IPS-20b (cell line): Measurements from ENCODE around the gene SAYSD1.
A peak's percentile ranks its signal among the peaks of the same experiment; 100 is the strongest.
"Not testable (repeated sequence)": the region's sequence is repeated elsewhere in the genome, so short reads cannot be mapped to it uniquely, and the experiment has no call there.

ENCODE experiments used
- H3K27ac ChIP-seq: one replicate; pipeline ENCODE4 v1.5.1; 2013; ENCODE audit warnings: low read length
- H3K27me3 ChIP-seq: 2 replicates; pipeline ENCODE4 v1.6.1; 2013; ENCODE audit warnings: mild to moderate bottlenecking, low read length, inconsistent platforms; ENCODE audit not compliant: insufficient read depth
- H3K36me3 ChIP-seq: 2 replicates; pipeline ENCODE4 v1.6.1; 2013; ENCODE audit warnings: low read depth, mild to moderate bottlenecking, inconsistent platforms, low read length, moderate library complexity; ENCODE audit not compliant: insufficient read depth
- H3K4me1 ChIP-seq: 2 replicates; pipeline ENCODE4 v1.6.1; 2013; ENCODE audit warnings: mild to moderate bottlenecking, control low read depth, inconsistent platforms, low read length, moderate library complexity; ENCODE audit not compliant: insufficient read depth
- H3K4me3 ChIP-seq: 2 replicates; pipeline ENCODE4 v1.5.1; 2013; ENCODE audit warnings: mild to moderate bottlenecking, low read length, inconsistent platforms
- H3K9ac ChIP-seq: 2 replicates; pipeline ENCODE4 v1.6.1; 2013; ENCODE audit warnings: low read depth, mild to moderate bottlenecking, inconsistent platforms, low read length, moderate library complexity
- H3K9me3 ChIP-seq: 2 replicates; pipeline ENCODE4 v1.6.1; 2013; ENCODE audit warnings: mild to moderate bottlenecking, low read depth, low read length, inconsistent platforms; ENCODE audit not compliant: insufficient read depth

SAYSD1 gene

GRCh38 chr6:39136207-39136606 lies 21.2 kb upstream of the SAYSD1 start:
- H3K27ac ChIP-seq, H3K9ac ChIP-seq, H3K9me3 ChIP-seq, H3K4me3 ChIP-seq, H3K36me3 ChIP-seq, H3K4me1 ChIP-seq, H3K27me3 ChIP-seq: not testable (repeated sequence)

GRCh38 chr6:39134761-39135160 lies 19.8 kb upstream of the SAYSD1 start:
- not testable (repeated sequence) for H3K36me3 ChIP-seq, H3K4me1 ChIP-seq, H3K4me3 ChIP-seq, H3K9me3 ChIP-seq, H3K27me3 ChIP-seq, H3K27ac ChIP-seq, H3K9ac ChIP-seq

GRCh38 chr6:39130691-39131090 lies 15.7 kb upstream of the SAYSD1 start:
- no peaks in the 10 kb centered on the region for H3K36me3 ChIP-seq
- no peak overlapping the region for H3K9ac ChIP-seq
- no peaks in the 10 kb centered on the region for H3K9me3 ChIP-seq
- H3K4me1 ChIP-seq: no peaks in the 10 kb centered on the region
- no peak overlapping the region for H3K27ac ChIP-seq
- no peaks in the 10 kb centered on the region; the same call in 1 of the 2 replicates for H3K27me3 ChIP-seq
- no peak overlapping the region for H3K4me3 ChIP-seq

- Histone ChIP-seq H3K27ac (no peak overlapping the region), H3K9me3 (no peaks in the 10 kb centered on the region), H3K4me1 (no peaks in the 10 kb centered on the region), H3K9ac (no peak overlapping the region), H3K36me3 (no peaks in the 10 kb centered on the region), H3K27me3 (no peaks in the 10 kb centered on the region; the same call in 1 of the 2 replicates), H3K4me3 (no peak overlapping the region)
Observed at GRCh38 chr6:39128832-39129231, 13.8 kb upstream of the SAYSD1 start.

DNA sequence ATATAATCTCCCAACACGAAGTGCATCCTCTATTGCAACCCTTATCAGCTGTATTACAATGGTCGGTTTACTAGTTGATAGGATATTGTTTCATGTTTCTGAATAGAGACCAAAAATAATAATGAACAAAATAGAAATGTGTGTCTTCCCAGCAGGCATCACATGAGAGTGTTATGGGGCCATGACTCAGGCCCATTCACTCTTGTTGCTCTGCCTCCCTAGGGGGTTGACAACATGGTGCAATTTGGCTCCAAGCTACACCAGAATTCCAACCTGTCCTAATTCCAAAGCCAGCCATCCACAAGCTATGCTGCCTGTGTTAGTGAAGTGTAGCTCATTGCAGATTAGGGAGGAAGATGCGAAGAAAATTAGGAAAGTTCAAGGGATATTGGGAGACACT lies 13.1 kb upstream of the SAYSD1 start:
- H3K27me3 ChIP-seq: no peaks in the 10 kb centered on the region; the same call in 1 of the 2 replicates
- no peak overlapping the region for H3K9ac ChIP-seq
- H3K9me3 ChIP-seq: no peaks in the 10 kb centered on the region
- no peaks in the 10 kb centered on the region for H3K36me3 ChIP-seq
- no peak overlapping the region for H3K4me3 ChIP-seq
- H3K27ac ChIP-seq: no peak overlapping the region
- no peaks in the 10 kb centered on the region for H3K4me1 ChIP-seq

DNA sequence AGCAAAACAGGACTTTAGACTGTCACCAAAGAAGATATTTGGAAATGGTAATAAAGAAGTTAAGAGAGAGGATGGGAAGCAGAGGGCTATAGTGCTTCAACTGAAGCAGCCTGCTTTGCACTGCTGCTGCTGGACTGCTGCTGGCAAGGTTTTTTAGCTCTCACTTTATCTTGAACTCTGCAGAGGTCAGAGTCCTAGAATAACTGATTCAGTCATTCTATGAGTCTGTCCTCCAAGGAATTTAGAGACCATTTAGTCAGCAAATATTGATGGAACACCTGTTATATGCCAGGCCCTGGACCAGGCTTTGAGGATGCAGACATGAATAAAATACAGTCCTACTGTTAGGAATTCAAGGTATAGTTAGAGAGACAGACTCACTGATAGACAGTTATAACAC lies 9.1 kb upstream of the SAYSD1 start:
- H3K27me3 ChIP-seq: no peaks in the 10 kb centered on the region; the same call in 1 of the 2 replicates
- no peaks in the 10 kb centered on the region for H3K9me3 ChIP-seq
- no peak overlapping the region for H3K9ac ChIP-seq
- H3K36me3 ChIP-seq: no peaks in the 10 kb centered on the region
- H3K4me1 ChIP-seq: no peaks in the 10 kb centered on the region
- H3K4me3 ChIP-seq: no peak overlapping the region
- H3K27ac ChIP-seq: no peak overlapping the region

GRCh38 chr6:39118921-39119320 lies 3.9 kb upstream of the SAYSD1 start:
- Histone ChIP-seq H3K4me3 (no peak overlapping the region), H3K27ac (no peak overlapping the region), H3K27me3 (peaks cover 7% of the 10 kb centered on the region), H3K9ac (no peak overlapping the region), H3K4me1 (0 out of 2 replicates have a peak, but pooled peaks cover 1% of the 10 kb centered on the region), H3K36me3 (no peaks in the 10 kb centered on the region), H3K9me3 (no peaks in the 10 kb centered on the region)

- no peak overlapping the region for H3K27ac ChIP-seq
- H3K36me3 ChIP-seq: peaks cover 12% of the 10 kb centered on the region
- peaks cover 7% of the 10 kb centered on the region for H3K27me3 ChIP-seq
- H3K4me1 ChIP-seq: peaks cover 7% of the 10 kb centered on the region; the same call in 1 of the 2 replicates
- peak overlapping the region; percentile 81 for H3K4me3 ChIP-seq
- no peaks in the 10 kb centered on the region for H3K9me3 ChIP-seq
- H3K9ac ChIP-seq: peak overlapping the region; percentile 83; the same call in 1 of the 2 replicates
Observed at GRCh38 chr6:39114388-39114703, 640 bp downstream of the SAYSD1 start.

DNA sequence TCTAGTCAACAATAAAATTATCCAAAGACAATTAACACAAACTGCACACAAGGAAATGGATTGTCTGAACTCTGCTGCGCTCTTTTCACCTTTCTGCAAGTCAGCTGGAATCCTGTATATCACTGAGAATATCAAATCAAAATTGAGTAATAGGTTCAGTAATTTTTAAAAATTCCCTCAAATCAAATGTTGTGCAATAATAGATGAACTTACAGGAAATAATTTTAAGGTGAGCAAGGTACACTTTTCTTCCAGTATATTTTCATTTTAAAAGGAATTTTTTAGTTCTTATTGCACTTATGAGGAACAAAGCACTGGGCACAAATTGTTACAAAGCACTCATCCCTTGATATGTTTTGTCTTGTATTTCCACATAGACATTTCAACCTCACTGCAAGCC lies 1.2 kb downstream of the SAYSD1 start:
- no peaks in the 10 kb centered on the region for H3K9me3 ChIP-seq
- peaks cover 7% of the 10 kb centered on the region for H3K27me3 ChIP-seq
- peaks cover 7% of the 10 kb centered on the region; the same call in 1 of the 2 replicates for H3K4me1 ChIP-seq
- H3K36me3 ChIP-seq: peaks cover 18% of the 10 kb centered on the region
- peak overlapping the region; percentile 81 for H3K4me3 ChIP-seq
- H3K9ac ChIP-seq: peak overlapping the region; percentile 83; the same call in 1 of the 2 replicates
- H3K27ac ChIP-seq: no peak overlapping the region

- no peak overlapping the region for H3K27ac ChIP-seq
- peaks cover 18% of the 10 kb centered on the region for H3K36me3 ChIP-seq
- no peak overlapping the region for H3K4me3 ChIP-seq
- H3K9me3 ChIP-seq: no peaks in the 10 kb centered on the region
- no peak overlapping the region for H3K9ac ChIP-seq
- peaks cover 7% of the 10 kb centered on the region; the same call in 1 of the 2 replicates for H3K4me1 ChIP-seq
- H3K27me3 ChIP-seq: peaks cover 7% of the 10 kb centered on the region; the same call in 1 of the 2 replicates
Observed at GRCh38 chr6:39111280-39111679, 3.7 kb downstream of the SAYSD1 start.

DNA sequence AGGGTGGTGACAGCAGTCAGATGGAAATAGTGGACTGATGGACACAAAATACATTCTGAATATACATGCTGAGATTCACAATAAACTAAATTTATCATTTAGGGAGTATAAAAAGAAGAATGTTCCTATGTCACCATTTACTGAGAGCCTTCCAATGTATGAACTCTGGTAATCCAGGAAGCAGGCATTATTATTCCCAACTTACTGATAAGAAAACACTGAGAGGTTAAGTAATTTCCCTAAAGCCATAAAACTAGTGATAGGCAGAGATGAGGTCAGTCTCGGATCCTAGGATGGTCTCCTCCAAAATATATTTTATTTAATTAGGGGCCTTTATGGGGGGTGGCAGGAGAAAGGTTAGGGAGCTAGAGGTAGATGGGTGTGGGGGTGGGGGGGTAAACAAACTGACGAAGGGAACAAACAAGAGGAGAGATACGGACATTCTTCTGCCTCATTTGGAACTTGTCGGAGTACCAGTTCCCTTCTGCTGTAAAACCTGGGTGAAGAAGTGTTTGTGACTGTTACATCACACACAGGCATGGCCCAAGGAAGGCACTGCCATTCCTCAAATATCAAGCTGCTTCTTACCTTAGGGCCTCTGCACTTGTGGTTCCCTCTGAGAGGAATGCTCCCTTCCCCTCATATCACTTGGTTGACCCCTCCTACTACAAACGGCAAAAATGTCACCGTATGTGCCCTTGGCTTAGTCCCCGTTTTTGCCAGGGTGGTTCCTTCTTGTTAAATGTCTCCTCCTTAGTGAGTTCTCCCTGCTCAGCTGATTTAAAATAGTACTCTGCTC lies 6.7 kb downstream of the SAYSD1 start:
- H3K4me3 ChIP-seq: no peak overlapping the region
- peaks cover 25% of the 10 kb centered on the region for H3K36me3 ChIP-seq
- no peaks in the 10 kb centered on the region for H3K27me3 ChIP-seq
- H3K4me1 ChIP-seq: no peaks in the 10 kb centered on the region
- H3K9me3 ChIP-seq: no peaks in the 10 kb centered on the region
- H3K9ac ChIP-seq: no peak overlapping the region
- no peak overlapping the region for H3K27ac ChIP-seq

- Histone ChIP-seq H3K9me3 (no peaks in the 10 kb centered on the region), H3K36me3 (peaks cover 25% of the 10 kb centered on the region), H3K9ac (no peak overlapping the region), H3K27me3 (no peaks in the 10 kb centered on the region), H3K4me1 (no peaks in the 10 kb centered on the region), H3K4me3 (no peak overlapping the region), H3K27ac (no peak overlapping the region)
Observed at GRCh38 chr6:39107641-39108040, 7.3 kb downstream of the SAYSD1 start.
